NCI-H748 treated with DMSO at 0.1 percent for 48 hours (cell line): ENCODE data around the gene MSRB3.

Experiments
- DNase-seq: peaks from one replicate; lab custom pipeline; 2025; lab: John Stamatoyannopoulos, UW

Gene MSRB3

DNA sequence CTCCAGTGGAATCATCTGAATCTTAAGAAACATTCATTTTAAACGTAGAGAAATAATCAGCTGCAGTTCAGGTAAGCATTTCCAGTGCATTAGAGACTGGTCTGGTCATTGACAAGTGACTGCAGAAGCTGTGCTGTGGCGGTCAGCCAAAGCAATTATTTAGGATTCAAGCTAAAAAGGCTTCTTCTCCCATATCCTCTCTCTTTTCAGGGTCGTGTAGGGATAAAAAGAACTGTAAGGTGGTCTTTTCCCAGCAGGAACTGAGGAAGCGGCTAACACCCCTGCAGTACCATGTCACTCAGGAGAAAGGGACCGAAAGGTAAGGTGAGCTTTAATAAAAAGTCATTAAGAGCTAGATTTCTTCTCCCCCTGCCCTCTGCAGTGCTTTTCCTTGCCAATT lies 48.1 kb downstream of the MSRB3 start:
- DNase-seq = no peak

- DNase-seq = no peak
Observed at GRCh38 chr12:65327207-65328076, 49.0 kb downstream of the MSRB3 start.

GRCh38 chr12:65329721-65330120 lies 51.2 kb downstream of the MSRB3 start:
- no peak for DNase-seq

DNA sequence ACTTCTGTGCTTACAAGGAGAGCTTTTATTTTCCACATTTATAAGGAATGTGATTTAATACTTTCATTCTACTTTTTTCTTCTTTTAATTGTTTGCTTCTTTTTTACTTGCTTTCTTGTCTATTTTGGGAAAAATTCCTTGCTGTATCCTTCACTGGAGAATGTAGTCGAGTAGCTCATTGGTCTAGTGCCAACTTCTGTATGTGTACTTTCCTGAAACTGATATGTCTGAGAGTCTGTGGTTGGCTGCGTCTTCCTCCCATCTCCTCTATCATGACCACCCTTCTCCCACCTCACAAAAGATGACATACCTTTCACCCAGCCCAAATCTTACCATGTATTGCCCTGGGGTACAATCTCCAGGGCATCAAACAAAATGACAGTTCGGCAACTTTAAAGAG lies 51.8 kb downstream of the MSRB3 start:
- no peak for DNase-seq

GRCh38 chr12:65331456-65331855 lies 53.0 kb downstream of the MSRB3 start:
- no peak for DNase-seq

GRCh38 chr12:65333649-65334048 lies 55.2 kb downstream of the MSRB3 start:
- no peak for DNase-seq

GRCh38 chr12:65334521-65334920 lies 56.0 kb downstream of the MSRB3 start:
- DNase-seq = no peak

- no peak for DNase-seq
Observed at GRCh38 chr12:65335021-65335714, 56.7 kb downstream of the MSRB3 start.

DNA sequence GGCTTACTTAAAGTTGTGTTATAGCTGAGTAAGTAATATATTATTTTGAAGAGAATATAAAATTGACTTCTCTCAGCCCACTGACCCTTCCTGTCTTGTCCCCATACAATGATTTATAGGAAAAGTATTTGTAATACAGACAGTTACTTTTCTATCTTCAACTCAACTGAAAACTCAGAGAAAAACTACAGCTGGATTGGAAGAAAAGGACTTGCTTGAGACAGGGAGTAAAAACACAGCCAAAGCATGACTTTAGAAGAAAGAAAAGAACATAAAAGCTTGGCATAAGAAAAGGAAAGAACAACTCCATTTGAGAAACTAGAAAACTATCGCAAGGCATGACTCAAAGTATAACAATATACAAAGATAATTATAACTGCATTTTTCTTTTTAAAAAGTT lies 57.5 kb downstream of the MSRB3 start:
- no peak for DNase-seq

DNA sequence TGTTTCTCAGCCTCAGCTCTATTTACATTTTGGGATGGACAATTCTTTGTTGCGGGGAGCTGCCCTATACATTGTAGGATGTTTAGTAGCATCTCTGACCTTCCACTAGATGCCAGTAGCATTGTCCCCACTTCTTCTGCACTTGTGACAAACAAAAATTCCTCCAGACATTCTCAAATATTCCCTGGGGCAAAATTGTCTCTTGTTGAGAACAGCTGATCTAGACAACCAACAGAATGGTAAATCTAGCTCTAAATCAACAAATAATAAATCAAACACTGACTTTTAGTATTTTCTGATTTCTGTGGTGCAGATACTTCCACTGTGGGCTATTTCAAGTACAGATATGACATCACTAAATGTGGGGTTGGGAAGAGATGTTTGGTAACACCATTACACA lies 60.7 kb downstream of the MSRB3 start:
- DNase-seq = no peak

DNA sequence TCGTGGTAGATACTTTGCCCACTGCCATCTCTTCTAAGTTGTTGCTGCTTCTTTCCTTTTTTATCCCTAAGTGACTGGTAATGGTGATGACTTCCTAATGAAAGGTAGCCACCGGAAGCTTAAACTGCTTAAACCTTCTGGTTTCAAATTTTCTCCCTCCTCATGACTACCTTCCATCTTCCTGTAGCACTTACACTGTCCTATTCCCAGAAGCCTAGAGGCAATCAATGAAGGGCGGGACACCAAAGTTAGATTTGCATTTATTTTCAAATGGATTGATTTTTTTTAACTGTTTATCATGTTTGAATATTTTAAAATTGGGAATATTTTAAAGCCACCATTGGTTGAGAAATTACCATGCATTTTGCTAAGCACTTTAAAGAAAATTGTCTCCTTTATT lies 64.7 kb downstream of the MSRB3 start:
- DNase-seq = no peak

- no peak for DNase-seq
Observed at GRCh38 chr12:65343801-65344200, 65.3 kb downstream of the MSRB3 start.

GRCh38 chr12:65355461-65355860 lies 77.0 kb downstream of the MSRB3 start:
- DNase-seq = no peak

DNA sequence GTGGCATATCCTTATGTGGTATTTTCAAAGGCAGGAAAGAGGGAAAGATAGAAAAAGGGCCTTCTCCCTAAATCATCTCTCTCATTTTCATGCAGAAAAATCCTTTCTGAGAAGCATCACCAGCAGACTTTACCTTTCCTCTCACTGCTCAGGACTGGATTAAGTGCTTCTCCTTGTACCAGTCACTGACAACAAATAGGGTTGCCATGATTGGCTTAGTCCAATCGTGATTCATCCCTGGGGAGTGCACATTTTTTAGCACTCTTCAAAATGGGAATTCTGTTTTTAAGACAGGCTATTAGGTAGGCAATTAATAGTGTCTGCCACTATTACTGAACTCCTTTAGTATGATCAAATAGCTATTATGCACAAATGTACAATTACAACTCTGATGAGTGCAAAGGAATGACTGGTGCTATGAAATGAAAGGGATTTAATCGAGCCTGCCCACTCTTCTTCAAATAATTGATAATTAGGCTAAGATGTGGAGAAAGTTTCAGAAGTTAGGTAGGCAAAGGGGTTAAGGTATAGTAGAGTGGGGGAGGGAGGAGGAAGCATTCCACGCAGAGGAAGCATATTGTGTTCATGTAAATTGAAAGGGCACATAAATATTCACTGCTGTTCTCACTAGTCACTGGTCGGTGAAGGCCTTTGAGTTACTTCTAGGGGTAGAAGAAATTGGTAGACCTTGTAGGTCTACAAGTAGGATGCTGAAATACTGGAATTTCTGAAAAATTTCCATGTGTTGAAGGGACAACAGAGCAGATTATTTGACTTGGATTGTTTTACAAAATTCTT lies 84.0 kb downstream of the MSRB3 start:
- DNase-seq = no peak

DNA sequence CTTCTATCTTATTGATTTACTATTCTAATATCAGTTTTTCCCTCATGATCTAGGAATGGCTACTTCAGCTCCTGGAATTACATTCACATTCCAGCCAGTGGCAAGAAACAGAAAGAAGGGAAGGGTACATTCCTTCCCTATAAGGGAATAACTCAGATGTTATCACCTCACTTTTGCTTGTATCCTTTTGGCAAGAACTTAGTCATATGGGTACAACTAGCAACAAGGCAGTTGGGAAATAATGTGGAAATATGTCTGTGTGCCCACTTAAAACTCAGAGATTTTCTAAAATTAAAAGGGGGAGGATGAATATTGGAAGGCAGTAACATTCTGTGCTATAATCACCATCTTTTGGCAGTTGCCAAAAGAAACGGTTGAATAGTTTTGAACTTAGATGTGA lies 85.6 kb downstream of the MSRB3 start:
- DNase-seq = no peak

GRCh38 chr12:65367396-65367795 lies 88.9 kb downstream of the MSRB3 start:
- no peak for DNase-seq

- DNase-seq = no peak
Observed at GRCh38 chr12:65368055-65368454, 89.6 kb downstream of the MSRB3 start.

DNA sequence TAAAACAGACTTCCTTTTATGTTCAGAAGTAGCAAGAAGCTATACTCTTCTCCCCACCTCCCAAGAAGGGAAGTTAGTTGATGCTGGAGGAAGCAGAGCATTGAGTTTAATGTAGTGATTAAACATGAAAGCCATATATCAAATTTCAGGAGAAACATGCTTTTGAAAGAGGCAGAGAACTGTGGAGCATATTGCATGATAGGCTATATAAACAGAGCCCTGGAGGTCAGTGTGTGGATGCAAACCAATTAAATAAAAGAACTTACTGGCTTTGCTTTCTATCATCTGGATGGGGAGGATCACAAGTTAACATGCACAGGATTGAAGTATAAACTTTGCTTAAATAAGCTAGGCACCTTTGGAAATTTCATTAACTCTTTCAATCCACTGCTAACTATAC lies 94.1 kb downstream of the MSRB3 start:
- no peak for DNase-seq

- no peak for DNase-seq
Observed at GRCh38 chr12:65384240-65384639, 105.8 kb downstream of the MSRB3 start.

- DNase-seq = no peak
Observed at GRCh38 chr12:65387396-65387795, 108.9 kb downstream of the MSRB3 start.

DNA sequence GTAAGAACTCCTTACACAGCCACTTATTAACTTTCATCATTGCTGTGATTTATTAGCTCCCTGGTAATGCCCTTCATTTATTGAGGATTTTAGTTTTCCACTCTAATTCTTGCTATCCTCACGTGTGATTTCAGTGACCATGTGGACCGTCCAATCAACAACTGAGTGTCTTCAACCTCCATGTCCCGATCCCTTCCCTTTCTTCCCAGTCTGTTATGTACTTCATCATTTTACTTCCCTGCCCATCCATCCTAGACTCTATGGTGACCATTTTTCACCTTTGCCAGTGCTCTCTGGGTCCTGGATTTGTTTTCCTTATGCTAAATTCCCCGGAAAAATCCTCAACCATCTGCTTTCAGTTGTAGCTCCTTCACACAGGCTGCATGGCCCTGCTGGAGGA lies 111.0 kb downstream of the MSRB3 start:
- DNase-seq = no peak

DNA sequence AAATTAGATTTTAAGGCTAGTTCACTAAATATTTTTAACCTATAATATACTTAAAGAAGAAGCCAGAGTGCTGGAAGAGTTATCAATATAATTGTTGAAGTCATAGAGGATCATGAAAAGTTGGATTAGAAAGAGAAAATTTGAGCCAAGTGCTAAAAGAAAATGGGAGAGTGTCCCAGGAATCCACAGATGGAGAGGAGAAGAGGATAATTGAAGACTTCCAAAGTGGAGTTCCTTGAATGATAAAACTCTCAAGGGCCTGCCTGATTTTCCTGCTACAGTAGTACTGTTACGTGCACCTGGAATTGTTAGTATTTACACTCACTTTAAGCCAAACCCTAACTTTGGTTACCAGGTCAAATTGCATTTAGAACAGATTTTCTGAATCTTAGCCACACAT lies 113.2 kb downstream of the MSRB3 start:
- DNase-seq = no peak

- DNase-seq = no peak
Observed at GRCh38 chr12:65392491-65392890, 114.0 kb downstream of the MSRB3 start.
